Vagina (tissue), 2 donors: ENCODE measurements around the gene TLE7.

ENCODE experiments used
- POLR2AphosphoS5 ChIP-seq, 2 donors: sonication (generic); formaldehyde crosslinking; IDR thresholded peaks; one replicate each; pipeline ENCODE4 v1.9.0; 2017; ENCODE audit warnings: antibody characterized with exemption in 2 of 2, mild to moderate bottlenecking in 2 of 2, low read depth in 1 of 2; ENCODE audit not compliant: insufficient read depth in 1 of 2
- TF ChIP-seq, protein P1 (sequence below), 3 experiments: fragments of 450-650 bp in 2 of 3; fragments of 200-600 bp in 1 of 3; sonication (generic) in 1 of 3; IDR thresholded peaks; one replicate each; pipeline ENCODE4 v1.5.1; 2017 to 2019; ENCODE audit warnings: antibody characterized with exemption in 3 of 3, mild to moderate bottlenecking in 2 of 3, moderate library complexity in 2 of 3

DNA sequence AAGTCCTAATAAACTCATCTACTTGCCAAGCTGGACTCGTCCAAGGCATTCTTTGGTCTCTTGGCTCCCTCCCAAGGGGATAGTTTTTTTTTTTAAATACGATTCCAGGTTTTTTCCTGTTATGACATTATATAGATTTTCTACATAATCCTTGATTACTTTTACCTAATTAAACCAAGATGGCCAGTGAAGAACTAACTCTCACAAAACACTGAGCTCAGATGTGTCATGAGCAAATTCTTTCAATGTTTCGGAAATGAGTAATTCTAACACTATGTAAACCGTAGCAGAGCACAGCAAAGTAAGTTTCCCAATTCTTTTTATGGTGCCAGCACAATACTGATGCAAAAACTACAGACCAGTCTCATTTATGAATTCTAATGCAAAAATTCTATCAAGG is 18.4 kb upstream of the TLE7 start:
- TF ChIP-seq, protein P1, sequence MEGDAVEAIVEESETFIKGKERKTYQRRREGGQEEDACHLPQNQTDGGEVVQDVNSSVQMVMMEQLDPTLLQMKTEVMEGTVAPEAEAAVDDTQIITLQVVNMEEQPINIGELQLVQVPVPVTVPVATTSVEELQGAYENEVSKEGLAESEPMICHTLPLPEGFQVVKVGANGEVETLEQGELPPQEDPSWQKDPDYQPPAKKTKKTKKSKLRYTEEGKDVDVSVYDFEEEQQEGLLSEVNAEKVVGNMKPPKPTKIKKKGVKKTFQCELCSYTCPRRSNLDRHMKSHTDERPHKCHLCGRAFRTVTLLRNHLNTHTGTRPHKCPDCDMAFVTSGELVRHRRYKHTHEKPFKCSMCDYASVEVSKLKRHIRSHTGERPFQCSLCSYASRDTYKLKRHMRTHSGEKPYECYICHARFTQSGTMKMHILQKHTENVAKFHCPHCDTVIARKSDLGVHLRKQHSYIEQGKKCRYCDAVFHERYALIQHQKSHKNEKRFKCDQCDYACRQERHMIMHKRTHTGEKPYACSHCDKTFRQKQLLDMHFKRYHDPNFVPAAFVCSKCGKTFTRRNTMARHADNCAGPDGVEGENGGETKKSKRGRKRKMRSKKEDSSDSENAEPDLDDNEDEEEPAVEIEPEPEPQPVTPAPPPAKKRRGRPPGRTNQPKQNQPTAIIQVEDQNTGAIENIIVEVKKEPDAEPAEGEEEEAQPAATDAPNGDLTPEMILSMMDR (IDR thresholded peaks at IDR 0.05), result no peak
- no peak for TF ChIP-seq POLR2AphosphoS5 (IDR thresholded peaks at IDR 0.05; ENCODE audit: insufficient read depth in 1 of 2, low read depth in 1 of 2)
